Stimulated activated CD8-positive, alpha-beta memory T cell treated with anti-CD3 and anti-CD28 coated beads, Interleukin-12 subunit alpha, Interleukin-12 subunit beta, amount 100 ng/mL, for 24 hours (primary cell): ENCODE results near the gene NIFK.
"Not testable (repeated sequence)": the region's sequence is repeated elsewhere in the genome, so short reads cannot be mapped to it uniquely, and the experiment has no call there.

Source experiments
- DNase-seq: peaks from one replicate; pipeline ENCODE4 v3.0.0-alpha.2; 2020; ENCODE audit errors: extremely low read depth

Gene NIFK

DNA sequence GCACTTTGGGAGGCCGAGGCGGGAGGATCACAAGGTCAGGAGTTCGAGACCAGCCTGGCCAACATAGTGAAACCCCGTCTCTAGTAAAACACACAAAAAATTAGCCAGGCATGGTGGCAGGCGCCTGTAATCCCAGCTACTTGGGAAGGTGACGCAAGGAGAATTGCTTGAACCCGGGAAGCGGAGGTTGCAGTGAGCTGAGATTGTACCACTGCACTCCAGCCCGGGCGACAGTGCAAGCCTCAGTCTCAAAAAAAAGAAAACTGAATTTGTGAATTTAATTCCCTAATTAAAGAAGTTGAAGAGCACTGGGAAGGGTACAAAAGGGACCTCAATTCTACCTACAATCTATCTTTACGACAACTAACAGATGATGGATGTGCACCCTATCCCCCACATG is 2.1 kb downstream of the NIFK start:
- not testable (repeated sequence) for DNase-seq

- no peak for DNase-seq
These were observed 5.3 kb downstream of the NIFK start for GRCh38 chr2:121731366-121731765.

DNA sequence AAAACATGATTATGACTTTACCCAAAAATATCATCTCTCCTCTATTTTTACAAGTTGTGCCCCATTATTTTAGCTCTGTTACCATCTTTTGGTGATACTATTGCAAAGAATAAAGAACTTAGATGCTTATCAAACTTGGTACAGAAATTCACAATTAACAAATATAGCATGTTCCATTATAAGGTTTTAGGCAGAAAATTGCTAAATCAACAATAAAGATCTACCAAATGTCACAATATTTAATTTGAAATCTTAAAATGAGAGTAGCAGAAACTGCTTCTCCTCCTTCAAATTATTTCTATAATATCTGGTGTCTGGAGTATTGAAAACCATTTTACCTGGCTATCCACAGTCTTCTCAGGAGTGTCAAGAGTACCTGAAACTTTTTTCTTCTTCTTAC is 8.7 kb downstream of the NIFK start:
- no peak for DNase-seq

DNA sequence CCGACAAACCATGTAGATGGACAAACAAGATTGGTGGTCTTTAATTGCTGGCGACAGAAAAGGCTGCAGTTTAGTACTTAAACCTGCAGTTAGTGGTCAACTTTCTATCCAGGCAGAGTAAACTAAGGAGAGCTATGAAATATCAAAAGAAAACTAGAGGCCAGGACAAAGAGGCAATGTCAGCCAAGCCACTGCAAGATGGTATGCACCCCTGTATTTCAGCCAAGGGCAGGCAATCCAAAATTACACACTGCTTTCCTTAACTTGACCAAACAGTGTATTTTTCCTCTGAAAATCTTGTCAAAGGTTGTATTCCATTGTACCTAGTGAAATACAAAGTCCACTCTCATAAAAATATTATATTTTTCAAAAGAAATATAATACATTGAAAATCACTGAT is 9.3 kb downstream of the NIFK start:
- no peak for DNase-seq

GRCh38 chr2:121723316-121723715 is 13.4 kb downstream of the NIFK start:
- DNase-seq, result no peak

DNA sequence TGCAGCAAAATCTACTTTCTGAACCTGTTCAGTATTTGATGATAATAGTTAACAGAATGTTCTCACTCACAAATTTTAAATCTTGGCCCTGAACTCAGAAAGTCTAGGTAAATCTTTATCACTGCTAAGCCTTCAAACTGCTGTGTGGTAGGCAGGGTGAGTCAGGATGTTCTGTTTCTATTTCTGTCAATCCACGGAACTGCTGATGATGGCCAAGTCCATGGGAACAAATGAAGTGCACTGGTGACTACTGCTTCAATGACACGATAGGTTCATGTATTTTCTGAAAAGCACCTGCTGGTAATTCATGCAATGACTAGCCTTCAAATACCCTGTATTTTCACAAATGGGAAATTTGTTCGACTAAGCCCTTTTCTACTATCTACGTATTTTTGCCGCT is 14.2 kb downstream of the NIFK start:
- DNase-seq, result no peak

DNA sequence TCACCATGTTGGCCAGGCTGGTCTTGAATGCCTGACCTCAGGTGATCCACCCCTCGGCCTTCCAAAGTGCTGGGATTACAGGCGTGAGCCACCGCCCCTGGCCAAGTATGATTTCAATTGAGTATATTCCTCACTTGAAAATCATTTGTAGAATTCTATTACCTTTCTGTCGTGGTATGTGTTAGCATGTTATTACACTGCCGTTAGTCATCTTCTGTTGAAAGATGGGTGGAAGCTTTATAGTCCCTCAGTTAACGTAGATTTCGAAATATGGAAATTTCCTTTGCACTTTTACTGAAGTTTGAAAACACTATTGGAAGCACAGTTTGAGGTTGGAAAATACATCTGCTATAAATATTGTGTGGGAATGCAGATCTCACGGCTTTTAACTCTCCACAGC is 14.7 kb downstream of the NIFK start:
- no peak for DNase-seq

- DNase-seq, result no peak
These were observed 19.1 kb downstream of the NIFK start for GRCh38 chr2:121717529-121717928.

- no peak for DNase-seq
These were observed 20.5 kb downstream of the NIFK start for GRCh38 chr2:121716126-121716525.

- not testable (repeated sequence) for DNase-seq
These were observed 25.2 kb downstream of the NIFK start for GRCh38 chr2:121711481-121711880.

DNA sequence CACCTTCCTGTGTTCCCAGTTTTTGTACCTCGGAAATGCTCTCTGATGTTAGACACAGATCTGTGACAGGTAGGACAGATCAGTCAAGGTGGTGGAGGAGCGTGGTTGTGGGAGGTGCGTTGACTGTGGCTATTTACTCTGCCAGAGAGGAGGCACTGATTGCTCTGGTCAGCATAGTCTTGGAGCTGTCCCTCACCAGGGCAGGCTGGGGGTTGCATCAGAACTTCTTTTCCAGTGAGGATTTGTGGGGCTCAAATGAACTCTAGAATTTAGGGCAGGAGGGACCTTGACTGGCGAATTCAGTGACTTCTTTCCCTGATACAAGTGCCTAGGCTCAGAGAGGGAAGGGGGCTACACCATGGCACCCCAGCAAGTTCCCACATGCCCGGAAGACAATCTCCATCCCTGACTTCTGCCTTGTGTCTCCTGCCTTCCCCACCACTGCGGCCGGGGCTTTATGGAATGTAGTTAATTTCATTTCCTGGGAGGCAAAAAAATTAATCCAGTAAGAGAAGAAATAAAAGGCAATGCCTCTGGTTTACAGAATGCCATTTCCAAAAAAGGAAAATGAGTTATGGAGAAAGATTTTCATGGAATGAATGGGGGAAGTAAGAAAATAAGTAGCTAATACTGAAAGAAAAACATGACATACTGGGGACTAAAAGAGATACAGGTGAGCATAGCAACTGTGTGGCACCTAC is 26.1 kb downstream of the NIFK start:
- no peak for DNase-seq

DNA sequence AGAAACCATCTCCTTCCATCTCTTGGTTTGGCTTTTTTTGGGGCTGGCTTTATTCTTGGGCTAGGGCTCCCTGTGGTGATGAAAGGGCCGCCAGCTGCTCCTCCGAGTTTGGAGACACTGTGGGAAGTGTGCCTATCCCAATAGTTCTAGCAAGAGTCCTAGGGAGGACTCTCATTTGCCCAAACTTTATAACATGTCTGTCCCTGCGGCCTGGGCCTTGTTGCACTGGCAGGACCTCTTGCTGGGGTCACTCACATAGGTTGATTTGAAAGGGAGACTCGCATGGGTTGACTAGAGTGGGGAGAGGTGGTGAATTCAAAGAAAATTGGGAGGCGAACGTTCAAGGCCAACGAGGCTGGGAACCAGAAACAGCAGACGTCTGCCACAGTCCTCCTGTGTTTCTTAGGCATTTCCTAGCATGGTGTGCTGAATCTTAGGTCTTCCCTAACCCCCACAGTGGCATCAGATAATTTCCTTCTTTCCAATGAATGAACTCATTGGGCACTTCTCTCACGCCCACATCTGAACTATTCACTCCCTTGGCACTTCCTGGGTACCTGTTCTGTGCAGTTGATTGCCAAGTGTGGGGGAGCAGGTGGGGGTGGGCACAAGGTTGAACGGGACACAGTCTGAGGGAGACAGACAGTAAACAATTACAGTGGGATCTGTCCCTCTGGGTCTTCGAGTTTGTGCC is 26.8 kb downstream of the NIFK start:
- no peak for DNase-seq

GRCh38 chr2:121707920-121708361 is 28.7 kb downstream of the NIFK start:
- no peak for DNase-seq

- no peak for DNase-seq
These were observed 29.2 kb downstream of the NIFK start for GRCh38 chr2:121707344-121707919.

GRCh38 chr2:121705958-121706357 is 30.7 kb downstream of the NIFK start:
- DNase-seq, result no peak

- no peak for DNase-seq
These were observed 31.3 kb downstream of the NIFK start for GRCh38 chr2:121705390-121705789.

- not testable (repeated sequence) for DNase-seq
These were observed 34.9 kb downstream of the NIFK start for GRCh38 chr2:121701761-121702160.

DNA sequence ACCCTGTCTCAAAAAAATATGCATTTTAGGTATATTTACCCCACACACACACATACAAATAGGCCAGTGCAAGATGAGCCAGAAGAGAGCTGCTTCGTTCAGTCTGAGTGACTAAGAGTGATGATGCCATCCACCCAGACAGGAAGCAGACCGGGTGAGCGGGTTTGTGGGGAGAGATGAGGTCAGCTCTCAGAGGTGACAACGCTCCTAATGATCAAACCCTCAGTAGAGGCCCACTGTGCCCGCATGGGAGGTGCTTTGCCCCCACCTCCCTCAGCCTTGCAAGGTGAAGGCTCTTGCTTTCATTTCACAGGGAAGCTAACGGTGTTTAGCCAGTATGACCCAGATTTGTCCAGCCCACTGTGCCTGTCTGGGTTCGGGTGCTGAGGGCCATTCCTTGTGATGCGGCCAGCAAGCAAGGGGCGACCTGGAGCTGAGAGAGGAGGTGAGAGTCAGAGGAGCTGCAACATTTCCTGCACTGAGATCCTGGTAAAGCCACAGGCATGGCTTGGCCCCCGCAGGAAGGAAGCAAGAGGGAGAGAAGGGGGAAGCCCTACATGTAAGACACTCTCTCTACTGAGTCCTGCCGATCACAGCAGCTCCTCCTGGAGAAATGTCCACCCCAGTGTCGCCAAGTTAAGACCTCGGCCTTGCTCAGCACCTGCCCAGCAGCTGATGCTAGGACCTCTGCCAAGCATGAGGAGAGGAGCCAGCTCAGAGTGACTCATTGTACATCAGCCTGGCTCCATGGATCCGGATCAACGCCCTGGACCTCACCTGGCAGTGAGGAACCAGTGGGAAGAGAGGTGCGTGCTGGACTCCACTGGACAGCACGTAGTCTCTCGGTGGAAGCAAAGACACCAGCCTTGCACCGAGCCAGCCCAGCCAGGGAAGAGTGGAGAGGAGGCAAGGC is 37.0 kb downstream of the NIFK start:
- DNase-seq, result peak; percentile 62

GRCh38 chr2:121698318-121698930 is 38.3 kb downstream of the NIFK start:
- DNase-seq, result no peak

GRCh38 chr2:121697108-121697631 is 39.5 kb downstream of the NIFK start:
- no peak for DNase-seq

- no peak for DNase-seq
These were observed 40.2 kb downstream of the NIFK start for GRCh38 chr2:121696410-121696930.
